C4-2B (cell line): ENCODE results near the gene SMDT1.

ENCODE experiments used
- ZFX ChIP-seq: fragments of 450-650 bp; IDR thresholded peaks from 2 replicates; pipeline ENCODE4 v1.6.1; 2017
- TF ChIP-seq, protein P1 (sequence below): fragments of 450-650 bp; conservative IDR thresholded peaks from 2 replicates; pipeline ENCODE4 v1.5.1; 2017; ENCODE audit warnings: mild to moderate bottlenecking

DNA sequence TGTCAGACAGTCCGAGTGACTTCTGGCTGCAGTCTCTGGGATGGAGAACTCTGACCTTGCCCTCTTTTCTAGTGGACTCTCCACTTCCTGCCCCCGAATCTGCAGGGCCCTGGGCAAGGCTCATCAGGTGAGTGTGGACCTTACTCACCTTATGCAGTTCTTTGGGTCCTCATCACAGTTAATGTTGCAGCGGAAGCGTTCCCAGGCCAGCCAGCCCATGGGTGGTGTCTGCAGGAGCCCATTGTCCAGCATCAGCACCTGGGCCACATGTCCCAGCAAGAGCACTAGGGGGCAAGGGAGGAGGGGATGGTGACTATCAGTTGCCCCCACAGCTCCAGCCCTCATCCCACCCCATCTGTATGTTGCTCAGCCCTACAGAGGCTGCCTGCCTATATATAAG lies 11.2 kb upstream of the SMDT1 start:
- TF ChIP-seq, protein P1, sequence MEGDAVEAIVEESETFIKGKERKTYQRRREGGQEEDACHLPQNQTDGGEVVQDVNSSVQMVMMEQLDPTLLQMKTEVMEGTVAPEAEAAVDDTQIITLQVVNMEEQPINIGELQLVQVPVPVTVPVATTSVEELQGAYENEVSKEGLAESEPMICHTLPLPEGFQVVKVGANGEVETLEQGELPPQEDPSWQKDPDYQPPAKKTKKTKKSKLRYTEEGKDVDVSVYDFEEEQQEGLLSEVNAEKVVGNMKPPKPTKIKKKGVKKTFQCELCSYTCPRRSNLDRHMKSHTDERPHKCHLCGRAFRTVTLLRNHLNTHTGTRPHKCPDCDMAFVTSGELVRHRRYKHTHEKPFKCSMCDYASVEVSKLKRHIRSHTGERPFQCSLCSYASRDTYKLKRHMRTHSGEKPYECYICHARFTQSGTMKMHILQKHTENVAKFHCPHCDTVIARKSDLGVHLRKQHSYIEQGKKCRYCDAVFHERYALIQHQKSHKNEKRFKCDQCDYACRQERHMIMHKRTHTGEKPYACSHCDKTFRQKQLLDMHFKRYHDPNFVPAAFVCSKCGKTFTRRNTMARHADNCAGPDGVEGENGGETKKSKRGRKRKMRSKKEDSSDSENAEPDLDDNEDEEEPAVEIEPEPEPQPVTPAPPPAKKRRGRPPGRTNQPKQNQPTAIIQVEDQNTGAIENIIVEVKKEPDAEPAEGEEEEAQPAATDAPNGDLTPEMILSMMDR, result no peak
- TF ChIP-seq ZFX, result no peak
